HG03159 (cell line): ENCODE measurements around the gene HS2ST1.

ENCODE experiments used
- ATAC-seq: cut with Tn5 transposase; IDR thresholded peaks from one replicate; pipeline ENCODE4 v1.9.1; 2021; ENCODE audit warnings: mild to moderate bottlenecking, moderate library complexity; ENCODE audit not compliant: unreplicated experiment

HS2ST1 gene

DNA sequence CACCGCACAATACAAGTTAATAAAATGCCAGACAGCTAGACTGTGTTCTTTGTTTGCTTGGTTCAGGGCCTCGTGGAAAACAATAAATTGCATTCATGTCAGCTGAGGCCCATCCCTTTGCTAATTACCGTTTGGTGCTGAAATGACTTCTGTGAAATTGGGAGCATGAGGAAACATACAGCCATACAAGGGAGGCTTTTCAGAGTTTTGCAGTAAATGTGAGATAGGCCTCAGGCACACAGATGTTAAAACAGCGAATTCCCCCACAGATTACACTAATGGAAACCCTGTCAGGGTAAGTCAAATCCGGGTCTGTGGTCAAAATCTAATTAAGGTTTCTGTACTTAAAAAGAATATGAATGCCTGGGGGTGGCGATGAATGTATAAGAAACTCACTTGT is 240.7 kb downstream of the HS2ST1 start:
- no peak for ATAC-seq

DNA sequence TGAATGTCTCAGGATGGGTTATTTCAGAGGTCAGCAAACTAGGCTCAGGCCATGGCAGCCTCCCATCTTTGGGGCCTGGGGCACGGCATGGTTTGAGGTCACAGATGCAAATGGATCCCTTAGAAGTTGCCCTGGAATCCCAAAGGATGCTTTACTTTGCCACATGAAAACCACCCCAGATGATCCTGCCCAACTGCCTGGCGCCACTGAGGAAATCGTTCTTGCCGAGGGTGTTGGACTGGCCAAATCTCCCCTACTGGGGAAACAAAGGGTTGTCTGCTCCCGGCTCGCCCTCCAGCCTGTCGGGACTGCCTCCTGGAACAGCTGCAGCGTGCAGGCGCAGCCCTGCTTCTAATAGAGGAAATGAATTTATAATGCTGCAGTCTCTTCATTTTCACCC is 241.2 kb downstream of the HS2ST1 start:
- ATAC-seq: no peak

DNA sequence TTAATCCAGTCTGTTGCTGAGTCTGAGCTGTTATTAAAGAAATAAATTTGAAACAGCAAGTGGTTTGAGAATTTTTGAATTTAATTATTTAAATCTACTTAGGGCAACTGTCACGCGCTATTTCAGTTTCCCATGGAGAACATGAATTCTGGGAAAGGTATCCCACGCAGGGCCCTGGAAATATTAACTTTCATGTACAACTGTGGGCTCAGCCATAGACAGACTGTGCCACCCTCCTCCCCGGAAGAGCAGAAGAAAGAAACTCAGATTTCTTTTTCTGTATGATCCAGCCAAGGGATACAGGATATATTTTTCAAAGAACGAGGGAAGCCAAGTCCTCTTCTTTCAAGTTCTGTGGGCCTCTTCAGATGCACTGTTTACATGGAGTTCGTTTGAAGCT is 241.7 kb downstream of the HS2ST1 start:
- ATAC-seq: no peak

GRCh38 chr1:87159378-87159915 is 245.0 kb downstream of the HS2ST1 start:
- no peak for ATAC-seq
